Measurements from ENCODE around the gene KIAA0513.

DNA sequence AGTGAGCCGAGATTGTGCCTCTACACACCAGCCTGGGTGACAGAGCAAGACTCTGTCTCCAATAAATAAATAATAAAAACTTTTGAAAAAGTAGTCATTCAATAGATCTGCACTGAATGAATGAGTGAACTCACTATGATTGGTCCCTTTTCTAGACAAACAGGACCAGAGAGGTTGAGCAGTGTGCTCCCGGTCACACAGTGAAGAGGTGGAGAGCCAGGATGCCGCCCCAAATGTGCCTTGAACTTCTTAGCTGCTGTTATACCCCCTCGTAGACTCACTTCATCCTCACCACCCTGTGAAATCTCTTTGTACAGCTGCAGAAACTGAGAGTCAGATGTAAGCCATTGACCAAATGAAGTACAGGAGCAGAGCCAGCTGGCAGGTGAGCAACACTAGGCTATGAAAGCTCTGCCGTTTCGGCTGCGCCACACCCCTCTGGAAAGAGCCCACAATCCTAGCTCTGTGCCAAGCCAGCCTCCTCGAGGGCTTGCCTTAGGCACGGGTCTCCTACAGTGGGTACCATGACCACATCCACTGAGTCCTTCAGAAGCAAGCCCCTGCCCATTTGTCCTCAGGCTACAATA is 7.8 kb upstream of the KIAA0513 start:
- TF ChIP-seq, protein P1, sequence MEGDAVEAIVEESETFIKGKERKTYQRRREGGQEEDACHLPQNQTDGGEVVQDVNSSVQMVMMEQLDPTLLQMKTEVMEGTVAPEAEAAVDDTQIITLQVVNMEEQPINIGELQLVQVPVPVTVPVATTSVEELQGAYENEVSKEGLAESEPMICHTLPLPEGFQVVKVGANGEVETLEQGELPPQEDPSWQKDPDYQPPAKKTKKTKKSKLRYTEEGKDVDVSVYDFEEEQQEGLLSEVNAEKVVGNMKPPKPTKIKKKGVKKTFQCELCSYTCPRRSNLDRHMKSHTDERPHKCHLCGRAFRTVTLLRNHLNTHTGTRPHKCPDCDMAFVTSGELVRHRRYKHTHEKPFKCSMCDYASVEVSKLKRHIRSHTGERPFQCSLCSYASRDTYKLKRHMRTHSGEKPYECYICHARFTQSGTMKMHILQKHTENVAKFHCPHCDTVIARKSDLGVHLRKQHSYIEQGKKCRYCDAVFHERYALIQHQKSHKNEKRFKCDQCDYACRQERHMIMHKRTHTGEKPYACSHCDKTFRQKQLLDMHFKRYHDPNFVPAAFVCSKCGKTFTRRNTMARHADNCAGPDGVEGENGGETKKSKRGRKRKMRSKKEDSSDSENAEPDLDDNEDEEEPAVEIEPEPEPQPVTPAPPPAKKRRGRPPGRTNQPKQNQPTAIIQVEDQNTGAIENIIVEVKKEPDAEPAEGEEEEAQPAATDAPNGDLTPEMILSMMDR (IDR thresholded peaks at IDR 0.05; ENCODE audit: insufficient read depth, low read length, poor library complexity, severe bottlenecking): no peak
- no peak for TF ChIP-seq EZH2phosphoT487 (conservative IDR thresholded peaks at IDR 0.05; ENCODE audit: low read length)
